22Rv1 (cell line): Measurements from ENCODE around the gene WDFY4.

Experiments used
- CTCF ChIP-seq: fragments of 450-650 bp; IDR thresholded peaks from 2 replicates; pipeline ENCODE4 v1.5.1; 2017; ENCODE audit warnings: mild to moderate bottlenecking
- ZFX ChIP-seq: fragments of 450-650 bp; IDR thresholded peaks from 2 replicates; pipeline ENCODE4 v1.6.1; 2017; ENCODE audit warnings: antibody characterized with exemption, borderline replicate concordance

DNA sequence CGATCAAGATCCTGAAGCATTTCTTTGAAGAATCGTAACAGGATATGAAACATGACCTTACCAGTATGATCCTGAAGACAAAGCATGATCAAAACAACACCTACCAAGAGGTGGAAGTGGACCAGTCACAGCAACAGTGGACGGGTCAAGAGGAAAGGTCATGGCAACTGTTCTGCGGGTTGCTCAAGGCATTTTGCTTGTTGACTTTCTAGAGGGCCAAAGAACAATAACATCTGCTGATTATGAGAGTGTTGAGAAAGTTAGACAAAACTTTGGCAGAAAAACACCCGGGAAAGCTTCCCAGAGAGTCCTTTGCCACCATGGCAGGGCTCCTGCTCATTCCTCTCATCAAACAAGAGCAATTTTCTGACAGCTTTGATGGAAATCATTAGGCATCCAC is 320.6 kb downstream of the WDFY4 start:
- no peak for TF ChIP-seq CTCF
- TF ChIP-seq ZFX: no peak
